ENCODE data around the gene MYOM3. TPM values are rescaled to one million over a fixed set of nuclear protein-coding genes. Genes with fewer than 3 reads are reported as not detected.
A peak's percentile ranks its signal among the peaks of the same experiment; 100 is the strongest.

The MYOM3 gene
- total and polyA plus RNA-seq, 2 of the 13 experiments (the other 11 are each of a cell fraction or from before 2014, with no cell fraction given), result 5.8 to 15.3 TPM

DNA sequence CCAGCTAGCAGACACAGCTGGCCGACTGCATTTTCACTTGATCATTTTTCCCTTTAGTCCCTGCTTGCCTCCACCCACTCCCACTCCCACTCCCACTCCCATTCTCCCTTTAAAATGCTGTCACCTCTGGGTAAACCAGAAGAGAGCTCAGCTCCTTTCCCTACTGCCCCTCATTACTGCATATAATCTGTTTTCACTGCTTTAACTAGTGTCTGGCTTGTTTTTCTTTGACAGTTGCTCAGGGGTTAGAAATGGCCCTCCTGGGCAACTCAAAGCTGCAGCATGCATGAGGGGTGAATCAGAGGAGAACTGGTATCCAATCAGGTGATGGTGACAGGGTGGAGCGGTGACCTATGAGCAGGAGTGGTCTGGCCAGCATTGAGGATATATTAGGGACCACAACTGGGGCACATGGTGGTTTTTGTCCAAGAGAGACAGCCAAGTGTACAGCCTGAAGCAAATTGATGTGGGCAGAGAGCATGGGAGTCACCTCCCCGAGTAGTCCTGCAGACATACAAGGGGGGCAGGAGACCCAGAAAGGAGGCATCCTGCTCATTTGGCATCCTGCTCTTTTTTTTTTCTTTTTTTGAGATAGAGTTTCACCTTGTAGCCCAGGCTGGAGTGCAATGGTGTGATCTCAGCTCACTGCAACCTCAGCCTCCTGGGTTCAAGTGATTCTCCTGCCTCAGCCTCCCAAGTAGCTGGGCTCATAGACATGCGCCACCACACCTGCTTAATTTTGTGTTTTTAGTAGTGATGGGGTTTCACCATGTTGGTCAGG lies 89.2 kb downstream of the MYOM3 start (continued):
- TF ChIP-seq ZIK1 (CRISPR knock-in tag; IDR thresholded peaks at IDR 0.05; ENCODE audit: borderline replicate concordance, low read depth), result no peak
- no peak for TF ChIP-seq SRSF9 (IDR thresholded peaks at IDR 0.05; ENCODE audit: borderline replicate concordance, insufficient read depth, low read depth, low read length, poor library complexity, severe bottlenecking)
- peak; percentile 72 for TF ChIP-seq ZNF687 (CRISPR knock-in tag; IDR thresholded peaks at IDR 0.05)
- no peak for TF ChIP-seq ZNF3 (CRISPR knock-in tag; IDR thresholded peaks at IDR 0.05)
- TF ChIP-seq RORA (CRISPR knock-in tag; IDR thresholded peaks at IDR 0.05), result no peak
- no peak for TF ChIP-seq ZNF782 (CRISPR knock-in tag; IDR thresholded peaks at IDR 0.05; ENCODE audit: borderline replicate concordance)
- TF ChIP-seq RBAK (CRISPR knock-in tag; IDR thresholded peaks at IDR 0.05), result no peak
- 0 out of 2 replicates have a peak, but pooled peaks have one; percentile 59 for TF ChIP-seq JUN (CRISPR knock-in tag; IDR thresholded peaks at IDR 0.05)
- no peak for TF ChIP-seq YEATS4 (CRISPR knock-in tag; IDR thresholded peaks at IDR 0.05; ENCODE audit: borderline replicate concordance)
- no peak for TF ChIP-seq CREB1 (IDR thresholded peaks at IDR 0.05)
- peak; percentile 80 for TF ChIP-seq CREB1 (CRISPR knock-in tag; IDR thresholded peaks at IDR 0.05)
- no peak for TF ChIP-seq WIZ (CRISPR knock-in tag; IDR thresholded peaks at IDR 0.05)
- no peak for TF ChIP-seq ZNF558 (CRISPR knock-in tag; IDR thresholded peaks at IDR 0.05; ENCODE audit: borderline replicate concordance)
- no peak for TF ChIP-seq KLF12 (CRISPR knock-in tag; IDR thresholded peaks at IDR 0.05; ENCODE audit: borderline replicate concordance)
- TF ChIP-seq JARID2 (CRISPR knock-in tag; IDR thresholded peaks at IDR 0.05; ENCODE audit: insufficient replicate concordance), result no peak
- TF ChIP-seq, protein P1, sequence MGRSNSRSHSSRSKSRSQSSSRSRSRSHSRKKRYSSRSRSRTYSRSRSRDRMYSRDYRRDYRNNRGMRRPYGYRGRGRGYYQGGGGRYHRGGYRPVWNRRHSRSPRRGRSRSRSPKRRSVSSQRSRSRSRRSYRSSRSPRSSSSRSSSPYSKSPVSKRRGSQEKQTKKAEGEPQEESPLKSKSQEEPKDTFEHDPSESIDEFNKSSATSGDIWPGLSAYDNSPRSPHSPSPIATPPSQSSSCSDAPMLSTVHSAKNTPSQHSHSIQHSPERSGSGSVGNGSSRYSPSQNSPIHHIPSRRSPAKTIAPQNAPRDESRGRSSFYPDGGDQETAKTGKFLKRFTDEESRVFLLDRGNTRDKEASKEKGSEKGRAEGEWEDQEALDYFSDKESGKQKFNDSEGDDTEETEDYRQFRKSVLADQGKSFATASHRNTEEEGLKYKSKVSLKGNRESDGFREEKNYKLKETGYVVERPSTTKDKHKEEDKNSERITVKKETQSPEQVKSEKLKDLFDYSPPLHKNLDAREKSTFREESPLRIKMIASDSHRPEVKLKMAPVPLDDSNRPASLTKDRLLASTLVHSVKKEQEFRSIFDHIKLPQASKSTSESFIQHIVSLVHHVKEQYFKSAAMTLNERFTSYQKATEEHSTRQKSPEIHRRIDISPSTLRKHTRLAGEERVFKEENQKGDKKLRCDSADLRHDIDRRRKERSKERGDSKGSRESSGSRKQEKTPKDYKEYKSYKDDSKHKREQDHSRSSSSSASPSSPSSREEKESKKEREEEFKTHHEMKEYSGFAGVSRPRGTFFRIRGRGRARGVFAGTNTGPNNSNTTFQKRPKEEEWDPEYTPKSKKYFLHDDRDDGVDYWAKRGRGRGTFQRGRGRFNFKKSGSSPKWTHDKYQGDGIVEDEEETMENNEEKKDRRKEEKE (IDR thresholded peaks at IDR 0.05), result no peak
- TF ChIP-seq YEATS2 (CRISPR knock-in tag; IDR thresholded peaks at IDR 0.05; ENCODE audit: borderline replicate concordance), result no peak
- no peak for TF ChIP-seq SATB2 (CRISPR knock-in tag; IDR thresholded peaks at IDR 0.05)
- no peak for TF ChIP-seq TEAD3 (CRISPR knock-in tag; optimal IDR thresholded peaks at IDR 0.05; ENCODE audit: borderline replicate concordance)
- TF ChIP-seq ZMYM2 (CRISPR knock-in tag; IDR thresholded peaks at IDR 0.05), result no peak
- no peak for TF ChIP-seq FOXP1 (IDR thresholded peaks at IDR 0.05)
- TF ChIP-seq FOXP1 (CRISPR knock-in tag; IDR thresholded peaks at IDR 0.05), result no peak
- TF ChIP-seq GATA4 (IDR thresholded peaks at IDR 0.05; ENCODE audit: borderline replicate concordance, low read depth), result no peak
- no peak for TF ChIP-seq ZNF724P (CRISPR knock-in tag; IDR thresholded peaks at IDR 0.05; ENCODE audit: borderline replicate concordance)
- TF ChIP-seq NR2F6 (IDR thresholded peaks at IDR 0.05), result peak; percentile 33; the same call in 1 of the 2 replicates
- no peak for TF ChIP-seq NR2F6 (CRISPR knock-in tag; IDR thresholded peaks at IDR 0.05)
- TF ChIP-seq ZNF768 (CRISPR knock-in tag; IDR thresholded peaks at IDR 0.05), result no peak

Measured in HepG2 (cell line).